Suprapubic skin (tissue), 4 donors: ENCODE results near the gene FSTL4.

ENCODE experiments used
- EP300 ChIP-seq: sonication (generic); formaldehyde crosslinking; IDR thresholded peaks from one replicate; pipeline ENCODE4 v1.6.1; 2017; ENCODE audit warnings: antibody characterized with exemption
- POLR2A ChIP-seq, 2 donors: fragments of 450-650 bp; IDR thresholded peaks; one replicate each; pipeline ENCODE4 v1.6.1; 2017; ENCODE audit warnings: antibody characterized with exemption in 2 of 2, mild to moderate bottlenecking in 2 of 2, moderate library complexity in 2 of 2
- POLR2AphosphoS5 ChIP-seq, 3 donors: sonication (generic); formaldehyde crosslinking; IDR thresholded peaks; one replicate each; pipeline ENCODE4 v1.6.1; 2017; ENCODE audit warnings: antibody characterized with exemption in 3 of 3
- TF ChIP-seq, protein P1 (sequence below), 2 donors: fragments of 200-600 bp in 1 of 2; fragments of 450-650 bp in 1 of 2; sonication (generic) in 1 of 2; IDR thresholded peaks; one replicate each; pipeline ENCODE4 v1.5.1; 2016 to 2019; ENCODE audit warnings: antibody characterized with exemption in 2 of 2, mild to moderate bottlenecking in 1 of 2, moderate library complexity in 1 of 2

DNA sequence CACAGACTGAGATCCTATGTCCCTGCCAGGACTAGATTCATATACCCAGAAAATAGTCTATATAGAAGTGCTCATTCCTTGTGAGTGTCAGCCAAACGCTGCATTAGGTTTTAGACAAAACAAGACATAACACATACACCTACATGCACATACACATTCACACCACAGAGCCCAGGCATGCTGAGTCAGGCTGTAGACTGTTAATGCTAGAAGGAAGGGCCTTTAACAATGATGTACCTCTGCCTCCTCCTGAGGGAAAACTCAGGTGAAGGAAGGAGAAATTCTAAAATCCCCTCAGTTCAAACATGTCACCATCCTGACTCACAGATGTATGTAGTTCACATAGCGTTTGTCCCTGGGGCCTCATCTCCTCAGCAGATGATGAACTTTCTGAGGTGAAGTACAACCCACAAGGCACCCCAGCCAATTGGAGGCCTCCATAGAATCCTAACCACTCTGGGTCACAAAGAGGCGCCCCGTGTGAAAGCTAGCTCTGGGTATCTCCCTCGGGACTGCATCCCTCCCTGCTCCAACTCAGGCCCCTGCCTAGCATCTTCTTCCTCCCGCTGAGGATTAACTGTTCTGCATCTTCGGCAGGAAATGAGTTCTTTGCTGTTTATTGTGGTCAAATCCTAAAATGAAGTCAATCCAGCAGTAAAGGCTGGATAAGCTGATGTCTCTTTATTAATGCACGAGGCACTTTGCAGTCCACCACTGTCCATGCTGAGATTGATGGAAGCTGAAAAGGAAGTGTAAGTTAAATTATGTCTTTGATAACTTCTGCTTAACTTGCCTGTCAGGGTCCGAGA lies 40.8 kb upstream of the FSTL4 start:
- TF ChIP-seq, protein P1, sequence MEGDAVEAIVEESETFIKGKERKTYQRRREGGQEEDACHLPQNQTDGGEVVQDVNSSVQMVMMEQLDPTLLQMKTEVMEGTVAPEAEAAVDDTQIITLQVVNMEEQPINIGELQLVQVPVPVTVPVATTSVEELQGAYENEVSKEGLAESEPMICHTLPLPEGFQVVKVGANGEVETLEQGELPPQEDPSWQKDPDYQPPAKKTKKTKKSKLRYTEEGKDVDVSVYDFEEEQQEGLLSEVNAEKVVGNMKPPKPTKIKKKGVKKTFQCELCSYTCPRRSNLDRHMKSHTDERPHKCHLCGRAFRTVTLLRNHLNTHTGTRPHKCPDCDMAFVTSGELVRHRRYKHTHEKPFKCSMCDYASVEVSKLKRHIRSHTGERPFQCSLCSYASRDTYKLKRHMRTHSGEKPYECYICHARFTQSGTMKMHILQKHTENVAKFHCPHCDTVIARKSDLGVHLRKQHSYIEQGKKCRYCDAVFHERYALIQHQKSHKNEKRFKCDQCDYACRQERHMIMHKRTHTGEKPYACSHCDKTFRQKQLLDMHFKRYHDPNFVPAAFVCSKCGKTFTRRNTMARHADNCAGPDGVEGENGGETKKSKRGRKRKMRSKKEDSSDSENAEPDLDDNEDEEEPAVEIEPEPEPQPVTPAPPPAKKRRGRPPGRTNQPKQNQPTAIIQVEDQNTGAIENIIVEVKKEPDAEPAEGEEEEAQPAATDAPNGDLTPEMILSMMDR (IDR thresholded peaks at IDR 0.05): no peak
- TF ChIP-seq POLR2A (IDR thresholded peaks at IDR 0.05): no peak
- TF ChIP-seq POLR2AphosphoS5 (IDR thresholded peaks at IDR 0.05): no peak
- TF ChIP-seq EP300: no peak
